ENCODE results near the gene NSD2. TPM values are rescaled to one million over a fixed set of nuclear protein-coding genes. Genes with fewer than 3 reads are reported as not detected.
A peak's percentile ranks its signal among the peaks of the same experiment; 100 is the strongest.

The NSD2 gene
- total RNA-seq, 1 donor from 2014 or later, result 71.3 TPM

DNA sequence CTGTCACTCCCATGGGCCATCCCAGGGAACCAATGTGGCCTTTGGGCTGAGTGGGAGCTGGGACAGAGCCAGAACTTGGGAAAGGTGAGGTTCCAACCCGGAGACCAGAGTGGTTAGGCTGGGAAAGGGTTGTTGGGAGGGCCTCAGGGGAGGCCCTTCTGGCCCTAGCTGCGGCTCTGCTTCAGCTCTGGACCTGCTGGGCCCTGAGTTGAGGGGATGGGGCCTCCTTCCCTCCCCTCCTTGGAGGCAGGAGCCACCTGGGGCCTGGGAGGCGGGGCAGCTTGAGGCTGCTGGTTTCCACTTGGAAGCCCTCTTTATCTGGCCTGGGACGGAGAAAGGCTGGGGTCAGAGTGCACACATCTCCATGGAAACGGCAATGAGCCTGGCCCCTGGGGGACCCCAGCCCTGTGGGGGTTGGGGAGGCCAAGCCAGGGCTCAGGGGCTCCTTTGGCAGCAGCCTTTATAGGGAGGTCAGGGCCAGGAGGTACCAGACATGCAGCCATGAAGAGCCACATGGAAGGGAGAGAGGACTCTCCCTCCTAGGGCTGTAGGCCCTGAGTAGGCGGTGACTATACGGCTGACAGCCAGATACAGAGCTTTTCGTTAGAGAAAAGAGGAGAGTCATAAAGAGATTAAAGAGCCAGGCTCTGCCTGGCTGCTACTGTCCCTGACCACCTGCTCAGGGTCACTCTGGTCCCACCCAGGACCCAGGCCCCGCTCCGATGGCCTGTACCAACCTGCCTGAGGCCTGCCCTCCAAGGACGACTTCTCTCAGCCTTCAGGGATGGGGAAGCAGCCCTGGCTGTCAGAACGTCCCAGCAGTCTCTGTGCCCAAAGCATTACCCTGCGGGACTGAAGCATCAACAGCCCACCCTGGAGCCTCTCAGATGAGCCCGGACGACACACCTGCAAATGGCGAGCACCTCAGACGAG, 6.9 kb upstream of the NSD2 start:
- no peak for DNase-seq

DNA sequence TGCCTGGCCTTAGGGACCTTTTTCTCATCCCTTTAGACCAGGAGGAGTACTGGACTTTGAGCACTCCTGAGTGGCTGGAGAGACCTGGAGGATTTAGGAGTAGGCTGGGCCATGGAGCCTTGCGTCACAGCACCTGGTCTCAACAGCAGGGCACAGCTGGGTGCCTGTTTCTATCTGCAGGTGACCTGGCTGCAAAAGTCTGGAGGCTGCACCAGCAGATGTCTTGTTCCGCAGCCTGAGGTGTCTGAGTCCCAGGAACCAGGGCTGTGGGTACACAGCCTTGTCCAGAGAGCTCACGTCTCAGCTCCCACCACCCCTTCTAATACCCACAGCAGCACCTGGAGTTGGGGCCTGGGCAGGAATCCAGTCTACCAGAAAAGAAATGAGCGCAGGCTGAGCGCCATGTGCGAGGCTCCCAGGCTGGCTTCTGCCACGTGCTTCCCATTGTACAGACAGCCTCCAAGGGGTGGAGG, 5.0 kb upstream of the NSD2 start:
- DNase-seq, result no peak

DNA sequence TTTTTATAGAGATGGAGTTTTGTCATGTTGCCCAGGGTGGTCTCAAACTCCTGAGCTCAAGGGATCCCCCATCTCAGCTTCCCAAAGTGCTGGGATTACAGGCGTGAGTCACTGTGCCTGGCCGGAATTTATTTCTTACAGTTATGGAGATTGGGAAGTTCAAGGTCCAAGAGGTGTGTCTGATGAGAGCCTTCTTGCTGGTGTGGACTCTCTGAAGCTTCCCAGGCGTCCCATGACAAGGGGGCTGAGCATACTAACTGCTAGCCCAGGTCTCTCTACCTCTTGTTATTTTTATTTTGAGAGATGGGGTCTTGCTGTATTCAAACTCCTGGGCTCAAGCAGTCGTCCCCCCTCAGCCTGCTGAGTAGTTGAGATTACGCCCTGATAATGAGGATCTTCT, 2.9 kb upstream of the NSD2 start:
- no peak for DNase-seq

DNA sequence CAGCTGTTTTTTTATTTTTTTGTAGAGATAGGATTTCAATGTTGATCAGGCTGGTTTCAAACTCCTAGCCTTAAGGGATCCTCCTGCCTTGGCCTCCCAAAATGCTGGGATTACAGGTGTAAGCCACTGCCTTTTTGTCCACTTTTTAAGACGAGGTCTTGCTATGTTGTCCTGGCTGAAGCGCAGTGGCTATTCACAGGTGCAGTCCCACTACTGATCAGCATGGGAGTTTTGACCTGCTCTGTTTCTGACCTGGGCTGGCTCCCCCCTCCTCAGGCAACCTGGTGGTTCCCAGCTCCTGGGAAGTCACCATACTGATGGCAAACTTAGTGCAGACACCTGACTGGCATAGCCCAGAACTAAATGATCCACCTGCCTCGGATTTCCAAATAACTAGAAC, 2.3 kb upstream of the NSD2 start:
- DNase-seq, result no peak

DNA sequence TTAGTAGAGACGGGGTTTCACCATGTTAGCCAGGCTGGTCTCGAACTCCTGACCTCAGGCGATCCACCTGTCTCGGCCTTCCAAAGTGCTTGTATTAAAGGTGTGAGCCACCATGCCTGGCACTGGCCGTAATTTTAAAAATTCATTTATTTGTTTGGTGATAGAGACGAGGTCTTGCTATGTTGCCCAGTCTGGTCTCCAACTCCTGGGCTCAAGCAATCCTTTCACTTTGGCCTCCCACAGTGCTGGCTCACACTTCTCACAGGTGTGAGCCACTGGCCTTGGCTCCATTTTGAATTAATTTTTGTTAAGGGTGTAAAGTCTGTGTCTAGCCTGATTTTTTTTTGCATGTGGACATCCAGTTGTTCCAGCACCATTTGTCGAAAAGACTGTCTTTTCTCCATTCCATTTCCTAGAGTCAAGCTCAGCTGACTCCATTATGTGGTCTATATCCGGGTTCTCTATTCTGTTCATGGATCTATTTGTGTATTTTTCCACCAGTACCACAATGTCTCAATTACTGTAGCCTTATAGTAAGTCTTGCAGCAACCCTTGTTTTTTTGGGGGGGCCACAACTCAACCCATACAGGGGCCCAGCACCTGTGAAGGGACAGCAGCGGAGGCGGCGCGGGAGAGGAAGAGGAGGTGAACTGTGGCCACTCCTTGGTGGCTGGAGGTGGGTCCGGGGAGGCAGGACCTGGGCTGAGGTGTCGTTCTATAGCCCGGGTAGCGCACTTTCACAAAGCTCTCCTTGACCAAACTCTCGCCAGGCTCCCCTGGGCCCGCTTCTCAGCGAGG, 1.5 kb upstream of the NSD2 start:
- DNase-seq, result no peak

DNA sequence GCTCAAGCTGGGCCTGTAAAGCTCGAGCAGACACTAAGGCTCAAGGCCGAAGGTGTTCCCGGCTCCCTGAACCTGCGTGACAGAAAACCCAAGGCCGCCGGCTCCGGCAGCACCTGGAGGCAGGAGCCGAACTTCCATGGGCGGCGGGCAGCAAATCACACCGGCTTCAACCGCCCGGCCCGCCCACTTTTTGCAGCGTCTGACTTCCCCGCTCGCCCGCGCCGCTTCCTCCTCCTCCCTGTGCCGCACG, 940 bp upstream of the NSD2 start:
- peak; percentile 91 for DNase-seq

DNA sequence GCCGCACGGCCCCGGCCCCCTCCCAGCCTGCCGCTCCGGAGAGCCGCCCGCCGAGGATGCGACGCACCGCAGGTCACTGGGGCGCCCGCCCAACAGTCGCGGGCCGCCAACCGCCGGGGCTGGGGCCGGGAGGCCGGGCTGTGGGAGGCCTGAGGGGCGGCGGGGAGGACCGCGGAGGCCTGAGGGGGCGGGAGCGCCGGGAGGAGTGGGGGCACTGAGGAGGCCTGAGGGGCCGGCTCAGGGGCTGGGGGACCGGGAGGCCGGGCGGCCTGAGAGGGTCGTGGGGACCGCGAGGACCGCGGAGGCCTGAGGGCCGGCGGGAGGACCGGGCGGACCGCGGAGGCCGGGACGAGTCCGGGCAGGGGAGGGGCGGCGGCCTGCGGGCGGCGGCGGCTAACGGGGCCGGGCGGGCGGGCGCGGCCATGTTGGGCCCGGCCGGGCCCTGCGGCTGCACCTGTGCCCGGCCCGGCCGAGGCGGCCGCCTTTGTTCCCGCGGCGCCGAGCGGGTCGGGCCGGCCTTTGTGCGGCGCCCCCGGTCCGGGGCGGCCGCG, 353 bp downstream of the NSD2 start:
- DNase-seq, result peak; percentile 56

DNA sequence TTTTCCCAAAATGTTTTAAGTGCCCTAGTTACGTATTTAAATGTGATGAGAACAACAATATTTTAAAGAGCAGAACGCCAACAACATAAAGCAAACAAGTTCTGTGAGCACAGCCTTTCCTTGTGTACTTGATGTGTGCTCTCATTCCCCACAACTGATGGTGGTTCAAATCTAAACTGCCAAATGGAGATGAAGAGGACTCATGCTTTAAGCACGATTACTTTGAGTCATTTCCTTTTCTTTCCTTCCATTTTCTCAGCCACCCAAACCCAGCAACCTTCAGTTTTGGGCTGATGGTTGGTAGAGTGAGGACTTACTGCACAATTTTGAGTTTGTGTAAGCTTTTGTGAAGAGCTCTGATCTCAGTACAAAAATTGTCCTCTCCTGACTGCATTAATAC, 1.7 kb downstream of the NSD2 start:
- no peak for DNase-seq

DNA sequence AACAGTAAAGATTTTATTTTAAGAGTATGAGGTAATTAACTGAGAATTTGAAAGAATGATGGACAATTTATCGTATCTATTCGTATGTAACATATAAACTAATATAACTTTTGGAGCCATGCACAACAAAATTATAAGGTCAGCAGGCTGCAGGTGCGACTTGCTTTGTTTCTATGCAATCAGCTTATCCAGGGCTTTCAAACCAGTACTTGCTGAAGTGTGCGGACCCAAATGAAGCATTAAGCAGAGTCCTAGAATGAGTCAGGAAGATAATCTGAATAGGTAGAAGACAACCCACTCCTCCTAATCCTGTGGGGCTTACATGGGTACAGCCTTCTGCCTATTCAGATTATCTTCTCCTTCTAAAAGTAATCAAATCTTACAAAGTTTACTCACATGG, 2.1 kb downstream of the NSD2 start:
- no peak for DNase-seq

DNA sequence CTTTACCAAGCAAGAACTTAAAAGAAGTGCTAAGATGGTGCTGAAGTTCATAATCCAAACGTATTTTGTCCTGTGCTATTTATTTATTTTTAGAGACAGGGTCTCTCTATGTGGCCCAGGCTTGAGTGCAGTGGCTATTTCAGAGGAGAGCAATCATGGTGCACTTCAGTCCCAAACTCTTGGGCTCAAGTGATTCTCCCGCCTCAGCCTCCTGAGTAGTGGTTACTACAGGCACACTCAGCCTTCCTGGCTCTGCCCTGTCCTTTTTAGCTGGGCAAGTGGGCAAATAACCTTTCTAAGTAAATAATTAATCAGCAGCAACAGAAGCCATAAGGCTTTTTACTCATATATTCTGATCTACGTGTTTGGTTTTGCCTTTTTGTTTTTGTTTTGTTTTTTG, 2.6 kb downstream of the NSD2 start:
- no peak for DNase-seq

DNA sequence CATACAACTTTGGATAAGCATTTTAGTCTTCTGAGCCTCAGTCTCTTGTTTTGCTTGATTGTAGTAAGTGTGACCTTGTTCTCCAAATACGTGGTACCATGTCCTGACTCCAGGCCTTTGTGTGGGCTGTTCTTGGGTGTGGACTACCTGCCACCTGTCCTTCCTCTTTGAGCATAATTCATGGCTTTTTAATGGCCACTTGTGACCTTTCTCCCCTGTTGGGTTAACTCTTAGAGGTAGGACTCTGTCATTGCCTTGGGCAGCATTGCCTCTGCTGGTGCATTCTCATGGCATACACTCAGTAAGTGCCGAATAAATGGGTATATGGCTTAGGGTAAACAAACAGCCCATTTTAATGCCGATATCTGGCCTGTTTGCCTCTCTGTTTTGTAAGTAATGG, 3.0 kb downstream of the NSD2 start:
- no peak for DNase-seq

DNA sequence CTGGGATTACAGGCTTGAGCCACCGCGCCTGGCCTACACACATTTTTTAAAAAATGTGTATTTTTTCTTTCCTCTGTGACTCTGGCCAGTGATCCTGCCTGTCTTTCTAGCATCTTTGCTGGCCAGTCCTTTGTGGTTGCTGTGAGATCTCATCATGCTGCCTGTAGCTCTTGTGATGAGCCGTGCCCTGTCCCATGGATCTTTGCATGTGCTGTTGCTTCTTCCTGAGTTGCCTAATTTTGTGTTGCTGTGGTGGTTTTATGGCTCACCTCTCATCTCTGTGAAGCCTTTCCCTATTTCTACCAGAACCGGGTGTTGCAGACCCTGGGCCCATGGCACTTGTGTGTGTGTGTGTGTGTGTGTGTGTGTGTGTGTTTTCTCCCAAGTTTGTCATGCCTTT, 8.3 kb downstream of the NSD2 start:
- DNase-seq, result no peak

DNA sequence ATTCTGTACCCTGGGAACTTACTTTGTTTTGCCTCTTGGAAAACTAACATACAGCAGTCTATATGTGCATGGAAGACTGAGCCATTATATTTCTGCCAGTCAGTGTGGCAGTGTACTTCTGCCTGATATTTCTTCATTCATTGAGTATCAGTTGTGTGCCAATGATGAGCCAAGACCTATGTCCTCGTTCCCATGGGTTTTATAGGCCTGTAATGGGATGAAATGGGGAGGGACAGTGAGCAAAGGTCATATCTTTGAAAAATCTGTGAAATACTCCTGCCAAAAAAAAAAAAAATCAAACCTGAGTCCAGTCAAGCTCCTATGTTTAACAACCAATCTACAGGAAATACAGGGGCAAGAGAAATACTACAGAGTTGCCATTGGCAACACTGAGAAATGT, 9.1 kb downstream of the NSD2 start:
- no peak for DNase-seq

DNA sequence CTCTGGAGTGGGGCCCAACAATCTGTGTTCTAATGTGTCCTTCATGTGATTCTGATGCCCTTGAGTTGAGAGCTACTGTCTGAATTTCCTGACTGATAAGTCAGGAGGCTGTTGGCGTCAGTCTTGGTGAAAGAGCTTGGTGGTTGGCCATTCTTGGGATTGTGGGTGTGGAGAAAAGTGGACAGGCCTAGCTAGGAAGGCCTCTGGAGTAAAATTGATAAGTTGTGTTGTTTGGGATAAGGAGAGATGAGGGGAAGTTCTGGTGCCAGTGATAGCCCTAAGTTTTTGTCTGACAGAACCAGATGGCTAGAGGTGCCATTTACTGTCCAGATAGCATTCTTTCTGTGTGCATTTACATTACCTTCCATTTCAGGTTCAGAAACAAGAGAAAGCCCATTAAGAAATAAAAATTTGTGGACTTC, 11.7 kb downstream of the NSD2 start:
- no peak for DNase-seq

DNA sequence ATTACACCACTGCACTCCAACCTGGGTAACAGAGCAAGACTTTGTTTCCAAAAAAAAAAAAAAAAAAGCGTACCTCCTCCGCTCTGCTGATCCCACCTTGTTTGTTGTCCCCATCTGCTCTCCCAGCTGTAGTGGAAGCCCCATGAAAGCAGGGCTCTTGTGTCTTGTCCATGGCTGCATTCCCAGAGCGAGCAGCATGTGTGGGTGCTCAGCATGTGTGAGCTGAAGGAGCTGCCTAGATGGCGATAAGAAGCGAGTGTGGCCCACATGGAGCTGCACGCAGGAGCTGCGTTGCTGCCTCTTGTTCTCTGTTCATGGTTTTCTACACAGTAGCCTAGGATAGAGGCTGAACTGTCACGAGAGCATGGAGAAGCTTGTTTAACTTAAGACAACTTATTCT, 12.4 kb downstream of the NSD2 start:
- no peak for DNase-seq

DNA sequence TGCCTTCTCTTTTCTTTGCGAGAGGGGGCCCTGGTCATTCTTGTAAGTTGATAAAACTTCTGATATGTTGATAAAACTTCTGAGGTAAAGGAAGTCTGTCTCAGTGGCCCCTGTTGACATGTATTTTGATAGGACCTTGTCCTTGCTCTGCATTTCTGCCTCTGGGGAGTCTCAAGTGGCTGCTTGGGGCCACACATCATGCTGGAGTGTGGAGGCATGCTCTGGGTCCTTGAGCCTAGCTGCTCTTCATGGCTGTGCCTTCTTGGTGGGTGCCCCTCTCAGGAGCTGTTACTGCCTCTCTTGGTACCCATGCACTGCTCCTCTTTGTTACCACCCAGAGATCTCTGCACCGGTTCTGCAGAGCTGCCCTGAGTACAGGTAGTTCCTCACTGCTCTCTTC, 14.2 kb downstream of the NSD2 start:
- DNase-seq, result no peak

DNA sequence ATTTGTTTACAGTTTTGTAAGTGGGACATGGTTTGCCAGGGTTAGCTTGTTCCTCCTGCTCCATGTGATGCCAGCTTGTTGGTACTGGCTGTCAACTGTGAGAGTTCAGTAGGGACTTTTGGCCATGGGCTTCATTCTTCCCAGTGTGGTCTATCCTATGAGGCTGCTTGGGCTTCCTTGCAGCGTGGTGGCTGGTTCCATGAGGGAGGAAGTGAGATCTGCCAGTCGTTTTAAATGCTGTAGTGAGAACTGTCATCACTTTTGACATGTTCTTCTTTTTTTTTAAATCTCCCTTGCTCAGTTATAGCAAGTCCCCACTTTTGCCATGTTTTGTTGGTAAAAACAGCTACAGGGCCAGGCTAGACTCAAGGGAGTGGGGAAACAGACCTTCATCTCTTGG, 15.9 kb downstream of the NSD2 start:
- DNase-seq, result no peak

DNA sequence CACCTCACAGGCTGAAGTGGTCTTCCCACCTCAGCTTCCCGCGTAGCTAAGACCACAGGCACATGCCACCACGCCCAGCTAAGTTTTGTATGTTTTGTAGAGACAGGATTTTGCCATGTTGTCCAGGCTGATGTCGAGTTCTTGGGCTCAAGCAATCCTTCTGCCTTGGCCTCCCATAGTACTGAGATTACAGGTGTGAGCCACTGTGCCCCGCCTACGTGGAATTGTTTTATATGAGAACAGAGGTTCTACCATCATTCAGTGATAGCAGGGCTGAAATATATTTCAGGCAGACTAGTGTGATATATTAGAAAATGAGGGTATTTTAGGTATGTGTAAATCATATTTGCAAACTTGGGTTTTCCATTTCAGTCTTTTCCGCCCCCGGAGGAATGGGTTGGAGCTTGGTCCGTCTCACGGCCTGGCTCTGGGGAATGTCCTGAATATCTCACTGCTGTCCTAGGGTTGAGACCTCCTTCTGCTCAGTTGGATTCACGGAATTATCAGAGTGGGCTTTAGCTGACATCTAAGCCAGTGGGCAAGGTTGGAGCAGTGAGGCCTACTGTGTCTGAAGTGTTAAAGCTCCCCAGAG, 19.9 kb downstream of the NSD2 start:
- DNase-seq, result no peak

DNA sequence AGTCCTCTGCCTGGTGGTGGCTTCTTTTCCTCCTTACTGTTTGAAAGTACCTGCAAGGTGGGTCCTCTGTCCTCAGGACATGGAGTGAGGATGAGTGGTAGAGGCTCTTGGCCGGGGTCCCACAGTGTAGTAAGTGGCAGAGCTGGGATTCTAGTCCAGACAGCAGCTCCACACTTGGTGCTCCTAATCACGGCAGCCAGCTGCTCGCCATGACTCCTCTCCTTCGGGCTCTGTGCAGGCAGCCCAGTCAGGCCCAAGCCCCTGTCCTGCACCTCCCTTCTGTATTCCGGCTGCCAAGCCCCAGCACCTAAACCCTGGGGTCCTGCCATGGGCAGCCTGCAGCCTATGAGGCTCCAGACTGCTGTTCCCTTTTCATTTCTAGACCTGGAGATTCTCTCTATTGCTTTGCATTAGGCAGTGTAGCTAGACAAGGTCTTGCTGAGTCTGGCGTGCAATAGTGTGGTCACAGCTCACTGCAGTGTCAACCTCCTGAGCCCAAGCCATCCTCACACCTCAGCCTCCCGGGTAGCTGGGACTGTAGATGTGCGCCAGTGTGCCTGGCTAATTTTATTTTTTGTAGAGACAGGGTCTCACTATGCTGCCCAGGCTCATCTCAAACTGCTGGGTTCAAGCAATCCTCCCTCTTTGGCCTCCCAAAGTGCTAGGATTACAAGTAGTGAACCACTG, 24.9 kb downstream of the NSD2 start:
- DNase-seq, result no peak

DNA sequence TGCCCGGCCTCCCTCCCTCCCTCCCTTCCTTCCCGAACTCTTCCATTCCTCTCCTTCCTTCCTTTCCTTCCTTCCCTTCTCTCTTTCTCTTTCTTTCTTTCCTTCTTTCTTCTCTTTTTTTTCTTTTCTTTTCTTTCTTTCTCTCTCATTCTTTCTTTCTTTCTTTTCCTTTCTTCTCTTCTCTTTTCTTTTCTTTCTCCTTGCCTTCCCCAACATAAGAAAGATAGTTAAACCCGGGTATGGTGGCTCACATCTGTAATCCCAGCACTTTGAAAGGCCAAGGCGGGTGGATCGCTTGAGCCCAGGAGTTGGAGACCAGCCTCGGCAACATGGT, 25.4 kb downstream of the NSD2 start:
- no peak for DNase-seq

DNA sequence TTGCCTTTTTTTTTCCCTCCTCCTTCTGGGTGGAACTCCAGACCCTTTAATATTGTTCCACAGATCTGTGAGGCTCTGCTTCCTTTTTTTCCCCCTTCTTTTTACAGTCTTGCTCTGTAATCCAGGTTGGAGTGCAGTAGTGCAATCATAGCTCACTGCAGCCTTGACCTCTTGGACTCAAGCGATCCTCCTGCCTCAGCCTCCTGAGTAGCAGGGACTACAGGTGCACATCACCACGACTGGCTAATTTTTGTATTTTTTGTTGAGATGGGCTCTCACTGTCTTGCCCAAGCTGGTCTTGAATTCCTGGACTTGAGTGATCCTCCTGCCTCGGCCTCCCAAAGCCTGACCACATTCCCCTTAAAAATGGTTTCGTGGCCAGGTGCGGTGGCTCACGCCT, 26.8 kb downstream of the NSD2 start:
- no peak for DNase-seq

DNA sequence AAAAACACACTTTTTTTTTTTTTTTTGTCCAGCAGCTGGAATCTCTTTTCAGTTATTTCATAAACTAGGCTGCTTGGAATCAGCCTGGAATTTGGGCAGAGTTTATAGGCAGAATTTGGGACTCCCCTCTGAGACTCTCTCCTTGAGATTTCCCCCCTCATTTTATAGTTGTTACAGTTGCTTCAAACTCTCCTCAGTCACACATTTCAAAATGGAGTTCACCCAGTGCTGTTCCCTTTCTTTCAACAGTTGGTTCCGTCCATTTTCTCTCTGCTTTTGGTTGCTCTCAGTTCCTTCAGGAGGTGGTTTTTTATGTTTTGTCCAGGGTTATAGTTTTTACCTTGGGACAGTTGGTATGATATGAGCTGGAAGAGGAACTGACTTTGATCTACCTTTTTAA, 27.5 kb downstream of the NSD2 start:
- DNase-seq, result no peak
